GM06990 (cell line): ENCODE data around the gene NTNG1.

Experiments
- DNase-seq: peaks from one replicate; pipeline ENCODE4 v3.0.0-alpha.2; 2011; ENCODE audit not compliant: insufficient read length; ENCODE audit errors: extremely low read depth
- H3K27me3 ChIP-seq: replicated peaks from 2 replicates; pipeline ENCODE4 v1.6.0; 2011; ENCODE audit warnings: low read length; ENCODE audit not compliant: control insufficient read depth, insufficient read depth
- H3K36me3 ChIP-seq: 2 replicates; pipeline ENCODE4 v1.5.1; 2011; ENCODE audit warnings: low read length; ENCODE audit not compliant: control insufficient read depth, insufficient read depth
- H3K4me3 ChIP-seq: replicated peaks from 2 replicates; pipeline ENCODE4 v1.5.1; 2011; ENCODE audit warnings: low read depth, mild to moderate bottlenecking, control low read depth, low read length
- TF ChIP-seq, protein P1 (sequence below): IDR thresholded peaks from 2 replicates; pipeline ENCODE4 v1.5.1; 2011; ENCODE audit warnings: low read length, control low read depth, mild to moderate bottlenecking, inconsistent platforms; ENCODE audit not compliant: insufficient read depth, poor library complexity, severe bottlenecking

Gene NTNG1

DNA sequence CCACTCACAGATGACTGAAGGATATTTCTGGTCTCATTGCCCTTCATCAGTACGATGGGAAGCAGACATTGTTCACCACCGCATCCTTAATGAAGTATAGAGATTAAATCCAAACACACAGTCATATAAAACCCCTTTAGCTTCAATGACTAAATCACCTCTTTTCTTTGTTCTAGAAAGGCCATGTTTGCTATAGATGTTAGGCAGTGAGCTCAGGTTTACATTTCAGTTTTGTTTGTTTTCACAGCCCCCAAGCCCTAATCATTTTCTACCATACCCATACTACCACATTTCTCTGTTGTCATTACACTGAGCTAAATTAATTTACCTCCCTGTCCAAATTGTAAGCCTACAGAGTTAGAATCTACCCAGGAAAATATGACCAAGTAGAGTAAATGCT is 385.1 kb downstream of the NTNG1 start:
- TF ChIP-seq, protein P1, sequence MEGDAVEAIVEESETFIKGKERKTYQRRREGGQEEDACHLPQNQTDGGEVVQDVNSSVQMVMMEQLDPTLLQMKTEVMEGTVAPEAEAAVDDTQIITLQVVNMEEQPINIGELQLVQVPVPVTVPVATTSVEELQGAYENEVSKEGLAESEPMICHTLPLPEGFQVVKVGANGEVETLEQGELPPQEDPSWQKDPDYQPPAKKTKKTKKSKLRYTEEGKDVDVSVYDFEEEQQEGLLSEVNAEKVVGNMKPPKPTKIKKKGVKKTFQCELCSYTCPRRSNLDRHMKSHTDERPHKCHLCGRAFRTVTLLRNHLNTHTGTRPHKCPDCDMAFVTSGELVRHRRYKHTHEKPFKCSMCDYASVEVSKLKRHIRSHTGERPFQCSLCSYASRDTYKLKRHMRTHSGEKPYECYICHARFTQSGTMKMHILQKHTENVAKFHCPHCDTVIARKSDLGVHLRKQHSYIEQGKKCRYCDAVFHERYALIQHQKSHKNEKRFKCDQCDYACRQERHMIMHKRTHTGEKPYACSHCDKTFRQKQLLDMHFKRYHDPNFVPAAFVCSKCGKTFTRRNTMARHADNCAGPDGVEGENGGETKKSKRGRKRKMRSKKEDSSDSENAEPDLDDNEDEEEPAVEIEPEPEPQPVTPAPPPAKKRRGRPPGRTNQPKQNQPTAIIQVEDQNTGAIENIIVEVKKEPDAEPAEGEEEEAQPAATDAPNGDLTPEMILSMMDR: no peak
- Histone ChIP-seq H3K36me3 (no peaks in the 10 kb centered on the region), H3K4me3 (no peak overlapping the region), H3K27me3 (no peaks in the 10 kb centered on the region; the same call in 1 of the 2 replicates)
- DNase-seq: no peak

DNA sequence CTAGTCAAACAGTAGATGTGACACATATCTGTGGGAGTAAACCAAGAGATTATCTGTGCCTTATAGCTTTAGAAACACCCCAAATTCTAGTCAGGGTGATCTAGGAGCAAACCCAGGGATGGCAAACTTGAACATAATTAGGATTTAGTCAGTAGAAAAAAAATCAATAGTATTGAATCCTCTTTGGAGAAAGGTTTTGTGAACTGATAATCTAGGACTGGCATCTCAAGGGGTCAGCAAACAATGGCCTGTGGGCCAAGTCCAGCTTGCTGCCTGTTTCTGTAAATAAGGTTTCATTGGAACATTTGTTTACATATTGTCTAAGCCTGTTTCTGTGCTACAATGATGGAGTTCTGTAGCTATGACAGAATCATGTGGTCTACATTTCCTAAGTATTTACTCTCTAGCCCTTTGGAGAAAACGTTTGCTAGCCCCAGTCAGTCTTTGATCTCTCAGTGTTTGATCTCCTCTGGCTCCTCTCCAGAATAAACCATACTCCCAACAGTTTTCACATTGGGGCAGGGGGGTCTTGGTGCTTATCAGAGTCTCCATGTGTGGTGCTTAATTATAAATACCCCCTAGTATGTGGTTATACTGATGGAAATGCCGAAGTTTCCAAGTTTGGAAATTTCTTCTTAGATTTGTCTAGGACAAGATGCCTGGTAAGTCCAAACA is 385.8 kb downstream of the NTNG1 start:
- Histone ChIP-seq H3K27me3 (no peaks in the 10 kb centered on the region; the same call in 1 of the 2 replicates), H3K36me3 (no peaks in the 10 kb centered on the region), H3K4me3 (no peak overlapping the region)
- no peak for DNase-seq
- TF ChIP-seq, protein P1: no peak

DNA sequence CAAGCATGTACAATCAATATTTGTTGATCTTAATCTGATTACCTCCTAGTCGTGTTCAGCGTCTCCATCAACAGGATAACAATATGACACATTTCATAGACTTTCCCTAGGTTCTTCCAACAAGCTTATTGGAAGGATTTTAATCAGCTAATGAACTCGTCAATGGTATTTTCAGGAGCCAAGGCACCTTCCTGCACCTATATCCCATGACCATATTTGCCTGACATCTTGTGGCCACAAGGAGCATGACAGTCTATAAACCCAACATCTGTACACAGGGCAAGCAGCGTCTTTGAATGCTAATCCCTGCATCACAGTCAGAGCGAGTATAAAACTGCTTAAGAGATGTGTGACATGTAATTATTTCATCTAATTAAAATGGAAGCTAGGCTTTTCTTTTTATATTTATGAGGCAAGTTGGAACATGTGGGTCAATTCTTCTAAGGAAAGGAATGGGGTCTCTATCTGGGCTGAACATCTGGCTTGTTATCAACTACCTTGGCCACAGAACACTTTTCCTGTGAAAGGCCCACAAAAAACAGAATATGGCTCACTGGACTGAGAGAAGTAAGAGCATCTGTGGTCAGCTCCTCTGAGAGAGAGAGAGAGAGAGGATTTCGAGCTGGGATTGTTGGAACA is 388.8 kb downstream of the NTNG1 start:
- Histone ChIP-seq H3K36me3 (no peaks in the 10 kb centered on the region), H3K4me3 (no peak overlapping the region), H3K27me3 (no peaks in the 10 kb centered on the region; the same call in 1 of the 2 replicates)
- DNase-seq: no peak
- TF ChIP-seq, protein P1: peak; percentile 80

DNA sequence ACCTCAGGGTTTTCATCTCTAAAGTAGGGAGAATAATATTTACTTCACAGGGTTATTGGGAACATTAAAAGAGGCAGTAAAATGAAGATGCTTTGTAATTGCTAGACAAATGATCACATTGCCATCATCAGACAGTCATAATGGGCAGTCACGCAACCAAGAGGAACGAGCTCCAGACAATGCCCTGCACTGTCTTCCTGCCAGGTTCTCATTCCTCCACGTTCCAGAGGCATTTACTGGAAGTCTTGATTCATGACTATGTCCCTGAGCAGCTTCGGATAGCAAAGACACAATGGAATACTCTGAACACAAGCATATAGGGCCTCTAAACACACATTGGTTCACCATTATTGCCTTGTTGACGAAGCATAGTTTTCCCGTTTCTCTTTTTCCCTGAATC is 389.7 kb downstream of the NTNG1 start:
- Histone ChIP-seq H3K4me3 (no peak overlapping the region), H3K36me3 (no peaks in the 10 kb centered on the region), H3K27me3 (no peaks in the 10 kb centered on the region; the same call in 1 of the 2 replicates)
- DNase-seq: no peak
- TF ChIP-seq, protein P1: no peak

DNA sequence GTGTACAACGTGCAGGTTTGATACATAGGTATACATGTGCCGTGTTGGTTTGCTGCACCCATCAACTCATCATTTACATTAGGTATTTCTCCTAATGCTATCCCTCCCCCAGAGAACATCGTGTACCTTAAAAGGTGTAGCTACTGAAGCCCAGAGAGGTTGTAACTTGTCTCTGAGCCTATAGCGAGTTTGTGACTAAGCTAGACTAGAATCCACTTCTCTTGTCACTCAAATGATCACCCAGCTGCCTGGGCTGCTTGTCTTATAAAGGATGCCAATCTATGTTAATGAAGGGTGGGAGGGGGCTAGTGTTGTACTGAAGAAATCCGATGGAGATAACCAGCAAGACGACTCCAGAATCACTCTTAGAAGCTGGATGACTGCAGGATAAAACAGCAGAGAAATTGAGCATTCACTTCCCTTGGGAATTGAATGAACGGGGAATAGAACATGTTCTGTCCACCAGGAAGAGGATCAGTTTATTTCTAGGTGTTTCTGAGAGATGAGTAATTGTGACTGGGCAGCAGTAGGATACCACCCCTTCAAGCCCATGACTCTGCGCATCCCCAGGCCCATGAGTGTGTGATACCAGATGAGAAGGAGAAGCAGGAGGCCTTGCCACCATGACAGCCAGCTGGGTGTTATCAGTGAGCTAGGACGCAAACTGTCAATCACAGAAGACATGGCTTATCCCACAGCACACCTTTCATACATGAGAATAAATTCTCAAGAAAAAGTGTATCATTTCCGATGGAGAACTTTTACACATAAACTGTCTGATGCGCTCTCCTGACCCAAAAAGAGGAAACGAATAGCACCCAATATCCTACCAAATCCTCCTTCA is 390.4 kb downstream of the NTNG1 start:
- Histone ChIP-seq H3K36me3 (no peaks in the 10 kb centered on the region), H3K4me3 (no peak overlapping the region), H3K27me3 (no peaks in the 10 kb centered on the region; the same call in 1 of the 2 replicates)
- TF ChIP-seq, protein P1: no peak
- no peak for DNase-seq
